Gastroesophageal sphincter (tissue), 4 donors: ENCODE results near the gene PCDHGA10. TPM values are rescaled to one million over a fixed set of nuclear protein-coding genes. Genes with fewer than 3 reads are reported as not detected.
"Not testable (repeated sequence)": the region's sequence is repeated elsewhere in the genome, so short reads cannot be mapped to it uniquely, and the experiment has no call there.

Experiments used
- ATAC-seq: fragments of 150-250 bp; one replicate; pipeline ENCODE4 v1.9.1; 2016; ENCODE audit warnings: mild to moderate bottlenecking, moderate library complexity
- H3K27ac ChIP-seq, 4 donors: fragments of 200-600 bp; sonication (generic) in 3 of 4; 1 replicate in 3 of 4; 2 replicates in 1 of 4; pipeline ENCODE4 v1.5.1; 2016 to 2019
- H3K27me3 ChIP-seq: fragments of 200-600 bp; sonication (generic); one replicate; pipeline ENCODE4 v1.5.1; 2019
- H3K36me3 ChIP-seq, 2 donors: fragments of 200-600 bp; sonication (generic); one replicate each; pipeline ENCODE4 v1.5.1; 2019; ENCODE audit warnings: control low read depth in 1 of 2
- H3K4me1 ChIP-seq, 3 donors: fragments of 200-600 bp; sonication (generic); 1 replicate in 2 of 3; 2 replicates in 1 of 3; pipeline ENCODE4 v1.5.1; 2016 to 2019; ENCODE audit warnings: control low read depth in 2 of 3
- H3K4me3 ChIP-seq, 2 donors: fragments of 200-600 bp; sonication (generic); one replicate each; pipeline ENCODE4 v1.5.1; 2019; ENCODE audit warnings: mild to moderate bottlenecking in 1 of 2, moderate library complexity in 1 of 2
- H3K9me3 ChIP-seq, 3 donors: fragments of 200-600 bp; sonication (generic); one replicate each; pipeline ENCODE4 v1.5.1; 2017 to 2019; ENCODE audit warnings: control low read depth in 2 of 3
- CTCF ChIP-seq, 4 experiments: fragments of 200-600 bp in 2 of 4; fragments of 450-650 bp in 2 of 4; sonication (generic) in 1 of 4; IDR thresholded peaks; one replicate each; pipeline ENCODE4 v1.5.1; 2017 to 2019; ENCODE audit warnings: antibody characterized with exemption in 4 of 4, mild to moderate bottlenecking in 2 of 4, moderate library complexity in 2 of 4
- EP300 ChIP-seq: sonication (generic); formaldehyde crosslinking; IDR thresholded peaks from one replicate; pipeline ENCODE4 v1.6.1; 2017; ENCODE audit warnings: antibody characterized with exemption, mild to moderate bottlenecking
- POLR2A ChIP-seq, 2 donors: fragments of 450-650 bp; IDR thresholded peaks; one replicate each; pipeline ENCODE4 v1.6.1; 2017; ENCODE audit warnings: antibody characterized with exemption in 2 of 2, mild to moderate bottlenecking in 2 of 2, moderate library complexity in 1 of 2
- POLR2AphosphoS5 ChIP-seq: sonication (generic); formaldehyde crosslinking; IDR thresholded peaks from one replicate; pipeline ENCODE4 v1.6.1; 2017; ENCODE audit warnings: antibody characterized with exemption
- WGBS, 2 donors: methylation state at CpG; one replicate each; pipeline ENCODE4 v1.1.5; 2018; ENCODE audit warnings: low coverage in 1 of 2; 5-methylcytosine and 5-hydroxymethylcytosine counted together
- total RNA-seq, 4 donors: library from RNA; depleted of rRNA; stranded (reverse); fragments of >200 nt; gene quantifications; one replicate each; pipeline ENCODE4 v1.1.0, GENCODE V29; 2016

The PCDHGA10 gene
- total RNA-seq, 4 donors from 2014 or later, result 2.9 to 8.2 (median 4.7) TPM

- Histone ChIP-seq H3K4me3 (no peak overlapping the region), H3K9me3 (peaks cover 2 to 99% (median 6%) of the 10 kb centered on the region in 3 donors), H3K27ac (no peak overlapping the region), H3K36me3 (peaks cover 0 to 18% of the 10 kb centered on the region in 2 donors), H3K4me1 (no peaks in the 10 kb centered on the region), H3K27me3 (no peaks in the 10 kb centered on the region)
- no peak for ATAC-seq
- TF ChIP-seq CTCF (IDR thresholded peaks at IDR 0.05), result no peak
- no peak for TF ChIP-seq POLR2A (IDR thresholded peaks at IDR 0.05)
- TF ChIP-seq POLR2AphosphoS5, result no peak
- TF ChIP-seq EP300, result no peak
- 10 to 31% methylated on average over 2 to 7 of the region's 77 CpGs for WGBS, 2 donors
Measured at GRCh38 chr5:141389153-141390042, 23.4 kb upstream of the PCDHGA10 start.

GRCh38 chr5:141392429-141393198 lies 20.2 kb upstream of the PCDHGA10 start, which contains the start of gene PCDHGA8:
TSS of gene PCDHGA8 (plus strand) at chr5:141392633. CDS start at chr5:141392814, 181 bp downstream.
- Histone ChIP-seq H3K27ac (no peak within 1 kb of the TSS), H3K9me3 (peaks cover 0 to 99% (median 6%) of the 10 kb centered on the region in 3 donors), H3K27me3 (no peaks in the 10 kb centered on the region), H3K36me3 (peaks cover 0 to 18% of the 10 kb centered on the region in 2 donors), H3K4me3 (no peak within 1 kb of the TSS), H3K4me1 (no peaks in the 10 kb centered on the region)
- WGBS, 2 donors, result 30 to 33% methylated on average over 23 to 24 of the region's 38 CpGs
- ATAC-seq, result no peak
- no peak for TF ChIP-seq POLR2A (IDR thresholded peaks at IDR 0.05)
- no peak for TF ChIP-seq POLR2AphosphoS5
- no peak for TF ChIP-seq EP300
- TF ChIP-seq CTCF (IDR thresholded peaks at IDR 0.05), result no peak

GRCh38 chr5:141393267-141393666 lies 19.5 kb upstream of the PCDHGA10 start:
- Histone ChIP-seq H3K27me3 (no peaks in the 10 kb centered on the region), H3K36me3 (peaks cover 0 to 18% of the 10 kb centered on the region in 2 donors), H3K4me1 (no peaks in the 10 kb centered on the region), H3K27ac (no peak overlapping the region), H3K4me3 (no peak overlapping the region), H3K9me3 (peaks cover 0 to 98% (median 6%) of the 10 kb centered on the region in 3 donors)
- ATAC-seq, result no peak
- 37 to 63% methylated on average over 4 to 10 of the region's 21 CpGs for WGBS, 2 donors
- TF ChIP-seq POLR2A (IDR thresholded peaks at IDR 0.05) (no peak), EP300 (no peak), POLR2AphosphoS5 (no peak), CTCF (IDR thresholded peaks at IDR 0.05) (no peak)

GRCh38 chr5:141394401-141395187 lies 18.2 kb upstream of the PCDHGA10 start:
- H3K27ac ChIP-seq, H3K4me1 ChIP-seq, ATAC-seq, H3K4me3 ChIP-seq, H3K27me3 ChIP-seq: not testable (repeated sequence)
- Histone ChIP-seq H3K9me3 (peaks cover 0 to 98% (median 6%) of the 10 kb centered on the region in 3 donors), H3K36me3 (peaks cover 0 to 17% of the 10 kb centered on the region in 2 donors)
- WGBS, 2 donors, result 28 to 36% methylated on average over 8 to 9 of the region's 53 CpGs
